ENCODE results near the gene PHKA2.

DNA sequence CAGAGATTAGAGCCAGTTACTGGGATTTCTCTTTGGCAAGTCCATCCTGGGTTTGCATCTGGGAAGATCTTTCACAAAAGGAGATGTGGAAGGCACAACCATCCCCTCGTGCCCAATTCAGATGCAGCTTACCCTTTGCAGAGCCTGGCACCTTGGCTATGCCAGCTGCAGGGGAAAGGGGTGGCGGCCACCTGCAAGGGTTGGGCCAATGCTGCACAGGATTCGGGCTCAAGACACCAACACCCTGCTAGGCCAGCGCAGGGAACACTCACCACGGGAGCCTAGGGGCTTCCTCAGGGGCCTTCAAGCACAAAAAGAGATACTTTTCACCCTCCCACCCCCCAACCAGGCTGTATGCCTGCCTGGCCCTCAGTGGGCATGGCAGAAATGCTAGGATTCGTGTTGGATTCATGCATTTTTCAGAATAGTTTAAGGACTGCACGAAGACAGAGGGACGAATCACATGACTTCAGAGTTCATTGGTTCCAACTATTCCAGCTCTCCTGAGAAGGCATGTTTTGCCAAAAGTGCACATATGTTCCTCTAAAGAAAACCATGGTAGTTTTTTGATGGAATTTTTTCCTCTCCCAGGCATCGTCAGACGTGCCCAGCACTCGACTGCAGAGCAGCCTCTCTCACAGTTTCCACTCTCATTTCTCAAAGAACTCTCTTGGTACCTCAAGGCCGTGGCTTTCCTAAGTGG lies 94.4 kb downstream of the PHKA2 start:
- TF ChIP-seq RAD21 (conservative IDR thresholded peaks at IDR 0.05 in 1 of 2, IDR thresholded peaks at IDR 0.05 in 1 of 2): no peak
- TF ChIP-seq, protein P1, sequence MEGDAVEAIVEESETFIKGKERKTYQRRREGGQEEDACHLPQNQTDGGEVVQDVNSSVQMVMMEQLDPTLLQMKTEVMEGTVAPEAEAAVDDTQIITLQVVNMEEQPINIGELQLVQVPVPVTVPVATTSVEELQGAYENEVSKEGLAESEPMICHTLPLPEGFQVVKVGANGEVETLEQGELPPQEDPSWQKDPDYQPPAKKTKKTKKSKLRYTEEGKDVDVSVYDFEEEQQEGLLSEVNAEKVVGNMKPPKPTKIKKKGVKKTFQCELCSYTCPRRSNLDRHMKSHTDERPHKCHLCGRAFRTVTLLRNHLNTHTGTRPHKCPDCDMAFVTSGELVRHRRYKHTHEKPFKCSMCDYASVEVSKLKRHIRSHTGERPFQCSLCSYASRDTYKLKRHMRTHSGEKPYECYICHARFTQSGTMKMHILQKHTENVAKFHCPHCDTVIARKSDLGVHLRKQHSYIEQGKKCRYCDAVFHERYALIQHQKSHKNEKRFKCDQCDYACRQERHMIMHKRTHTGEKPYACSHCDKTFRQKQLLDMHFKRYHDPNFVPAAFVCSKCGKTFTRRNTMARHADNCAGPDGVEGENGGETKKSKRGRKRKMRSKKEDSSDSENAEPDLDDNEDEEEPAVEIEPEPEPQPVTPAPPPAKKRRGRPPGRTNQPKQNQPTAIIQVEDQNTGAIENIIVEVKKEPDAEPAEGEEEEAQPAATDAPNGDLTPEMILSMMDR (IDR thresholded peaks at IDR 0.05): no peak
- TF ChIP-seq POLR2A (IDR thresholded peaks at IDR 0.05; ENCODE audit: low read length): no peak
- TF ChIP-seq, protein P2, sequence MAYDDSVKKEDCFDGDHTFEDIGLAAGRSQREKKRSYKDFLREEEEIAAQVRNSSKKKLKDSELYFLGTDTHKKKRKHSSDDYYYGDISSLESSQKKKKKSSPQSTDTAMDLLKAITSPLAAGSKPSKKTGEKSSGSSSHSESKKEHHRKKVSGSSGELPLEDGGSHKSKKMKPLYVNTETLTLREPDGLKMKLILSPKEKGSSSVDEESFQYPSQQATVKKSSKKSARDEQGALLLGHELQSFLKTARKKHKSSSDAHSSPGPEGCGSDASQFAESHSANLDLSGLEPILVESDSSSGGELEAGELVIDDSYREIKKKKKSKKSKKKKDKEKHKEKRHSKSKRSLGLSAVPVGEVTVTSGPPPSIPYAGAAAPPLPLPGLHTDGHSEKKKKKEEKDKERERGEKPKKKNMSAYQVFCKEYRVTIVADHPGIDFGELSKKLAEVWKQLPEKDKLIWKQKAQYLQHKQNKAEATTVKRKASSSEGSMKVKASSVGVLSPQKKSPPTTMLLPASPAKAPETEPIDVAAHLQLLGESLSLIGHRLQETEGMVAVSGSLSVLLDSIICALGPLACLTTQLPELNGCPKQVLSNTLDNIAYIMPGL (CRISPR knock-in tag; IDR thresholded peaks at IDR 0.05; ENCODE audit: borderline replicate concordance): no peak
- no peak for TF ChIP-seq ZFP36 (IDR thresholded peaks at IDR 0.05; ENCODE audit: borderline replicate concordance, partially characterized antibody)
- TF ChIP-seq, protein P3, sequence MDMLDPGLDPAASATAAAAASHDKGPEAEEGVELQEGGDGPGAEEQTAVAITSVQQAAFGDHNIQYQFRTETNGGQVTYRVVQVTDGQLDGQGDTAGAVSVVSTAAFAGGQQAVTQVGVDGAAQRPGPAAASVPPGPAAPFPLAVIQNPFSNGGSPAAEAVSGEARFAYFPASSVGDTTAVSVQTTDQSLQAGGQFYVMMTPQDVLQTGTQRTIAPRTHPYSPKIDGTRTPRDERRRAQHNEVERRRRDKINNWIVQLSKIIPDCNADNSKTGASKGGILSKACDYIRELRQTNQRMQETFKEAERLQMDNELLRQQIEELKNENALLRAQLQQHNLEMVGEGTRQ (IDR thresholded peaks at IDR 0.05): no peak

Measured in A549 (cell line).